GM12891 (cell line): Measurements from ENCODE around the gene CCM2.

Experiments
- POLR2A ChIP-seq: IDR thresholded peaks from 2 replicates; pipeline ENCODE4 v1.6.1; 2011; ENCODE audit warnings: low read depth, low read length, control low read depth
- POLR2AphosphoS5 ChIP-seq: IDR thresholded peaks from 2 replicates; pipeline ENCODE4 v1.6.1; 2011; ENCODE audit warnings: low read depth, low read length, control low read depth
- TAF1 ChIP-seq: IDR thresholded peaks from 2 replicates; pipeline ENCODE4 v1.6.1; 2011; ENCODE audit warnings: low read depth, low read length, control low read depth

DNA sequence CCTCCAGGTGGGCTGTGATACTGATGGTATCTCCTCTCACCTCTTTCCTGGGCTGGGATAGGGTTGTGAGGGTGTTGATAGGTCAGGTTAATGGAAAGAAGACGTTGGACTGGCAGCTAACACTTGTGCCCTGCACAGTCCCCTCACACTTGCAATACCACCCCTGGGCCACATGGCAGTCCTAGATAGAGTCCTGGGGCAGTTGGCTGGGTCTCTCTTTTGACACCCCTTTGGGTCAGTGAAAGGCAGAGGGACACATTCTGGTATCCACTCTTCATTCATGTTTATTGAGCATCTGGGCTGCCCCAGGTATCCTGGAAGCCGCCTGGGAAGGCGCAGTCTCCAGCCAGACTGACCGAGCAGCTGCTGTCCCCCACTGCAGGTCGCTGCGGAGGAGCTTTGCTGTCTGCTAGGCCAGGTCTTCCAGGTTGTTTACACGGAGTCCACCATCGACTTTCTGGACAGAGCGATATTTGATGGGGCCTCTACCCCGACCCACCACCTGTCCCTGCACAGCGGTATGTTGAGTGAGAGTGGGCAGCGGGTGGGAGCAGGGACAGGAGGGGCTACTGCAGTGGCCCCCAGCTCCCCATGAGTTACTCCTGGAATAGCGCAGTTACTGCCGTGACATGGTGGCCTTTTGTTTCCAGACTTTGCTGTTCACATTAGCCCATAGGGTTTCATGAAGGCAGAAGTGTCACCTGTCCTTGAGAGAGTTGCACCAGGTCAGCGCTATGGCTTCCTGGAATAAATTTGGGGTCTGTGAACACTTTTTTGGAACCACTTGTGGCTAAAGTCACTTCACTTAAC, 69.6 kb downstream of the CCM2 start:
- no peak for TF ChIP-seq POLR2A
- TF ChIP-seq TAF1 = no peak
- no peak for TF ChIP-seq POLR2AphosphoS5
